Trophoblast cell (in vitro differentiated cells and primary cell): ENCODE measurements around the gene NOS3.
A peak's percentile ranks its signal among the peaks of the same experiment; 100 is the strongest.

ENCODE experiments used
- DNase-seq, 2 donors: peaks; one replicate each; pipeline ENCODE4 v3.0.0-alpha.2; 2016
- H2AFZ ChIP-seq: 2 replicates; pipeline ENCODE4 v1.6.1; 2013; ENCODE audit warnings: low read length, moderate library complexity, mild to moderate bottlenecking; ENCODE audit not compliant: insufficient read depth, poor library complexity
- H2AK5ac ChIP-seq: 2 replicates; pipeline ENCODE4 v1.6.1; 2013; ENCODE audit warnings: mild to moderate bottlenecking, low read length
- H2BK120ac ChIP-seq: 2 replicates; pipeline ENCODE4 v1.6.1; 2013; ENCODE audit warnings: low read length, mild to moderate bottlenecking, moderate library complexity; ENCODE audit not compliant: insufficient read depth, poor library complexity
- H2BK12ac ChIP-seq: 2 replicates; pipeline ENCODE4 v1.6.1; 2013; ENCODE audit warnings: mild to moderate bottlenecking, low read length, moderate library complexity
- H2BK5ac ChIP-seq: 2 replicates; pipeline ENCODE4 v1.6.1; 2013; ENCODE audit warnings: low read length, low read depth, moderate library complexity, mild to moderate bottlenecking; ENCODE audit not compliant: poor library complexity
- H3K14ac ChIP-seq: 2 replicates; pipeline ENCODE4 v1.6.1; 2013; ENCODE audit warnings: mild to moderate bottlenecking, low read length
- H3K18ac ChIP-seq: 2 replicates; pipeline ENCODE4 v1.6.1; 2013; ENCODE audit warnings: mild to moderate bottlenecking, low read length
- H3K23ac ChIP-seq: 2 replicates; pipeline ENCODE4 v1.6.1; 2013; ENCODE audit warnings: low read length
- H3K27ac ChIP-seq: 2 replicates; pipeline ENCODE4 v1.5.1; 2013; ENCODE audit warnings: low read depth, mild to moderate bottlenecking, inconsistent platforms, low read length, moderate library complexity
- H3K27me3 ChIP-seq: 2 replicates; pipeline ENCODE4 v1.6.1; 2013; ENCODE audit warnings: inconsistent platforms, mild to moderate bottlenecking, low read length, moderate library complexity; ENCODE audit not compliant: insufficient read depth
- H3K36me3 ChIP-seq, 2 experiments: 1 replicate in 1 of 2; 2 replicates in 1 of 2; pipeline ENCODE4 v1.6.1; 2013; ENCODE audit warnings: low read length in 2 of 2, mild to moderate bottlenecking in 2 of 2, moderate library complexity in 1 of 2; ENCODE audit not compliant: insufficient read depth in 2 of 2, control insufficient read depth in 1 of 2
- H3K4ac ChIP-seq: 2 replicates; pipeline ENCODE4 v1.6.1; 2013; ENCODE audit warnings: low read depth, mild to moderate bottlenecking, low read length, moderate library complexity
- H3K4me1 ChIP-seq, 2 experiments: 1 replicate in 1 of 2; 2 replicates in 1 of 2; pipeline ENCODE4 v1.6.1; 2013; ENCODE audit warnings: low read length in 2 of 2, mild to moderate bottlenecking in 2 of 2, moderate library complexity in 1 of 2; ENCODE audit not compliant: insufficient read depth in 2 of 2, control insufficient read depth in 1 of 2
- H3K4me2 ChIP-seq: 2 replicates; pipeline ENCODE4 v1.6.1; 2013; ENCODE audit warnings: inconsistent platforms, mild to moderate bottlenecking, low read length, moderate library complexity
- H3K4me3 ChIP-seq: 2 replicates; pipeline ENCODE4 v1.5.1; 2013; ENCODE audit warnings: mild to moderate bottlenecking, low read depth, low read length, inconsistent platforms
- H3K79me1 ChIP-seq: one replicate; pipeline ENCODE4 v1.6.1; 2013; ENCODE audit warnings: low read length
- H3K79me2 ChIP-seq: 2 replicates; pipeline ENCODE4 v1.6.1; 2013; ENCODE audit warnings: low read length, mild to moderate bottlenecking; ENCODE audit not compliant: control insufficient read depth, insufficient read depth, poor library complexity
- H3K9ac ChIP-seq: 2 replicates; pipeline ENCODE4 v1.6.1; 2013; ENCODE audit warnings: mild to moderate bottlenecking, low read length
- H3K9me3 ChIP-seq: 2 replicates; pipeline ENCODE4 v1.6.1; 2013; ENCODE audit warnings: low read depth, mild to moderate bottlenecking, control low read depth, inconsistent platforms, low read length; ENCODE audit not compliant: insufficient read depth
- H4K12ac ChIP-seq: 2 replicates; pipeline ENCODE4 v1.6.1; 2013; ENCODE audit warnings: low read depth, mild to moderate bottlenecking, low read length, moderate library complexity
- H4K8ac ChIP-seq: 2 replicates; pipeline ENCODE4 v1.6.1; 2013; ENCODE audit warnings: low read depth, mild to moderate bottlenecking, low read length, moderate library complexity
- H4K91ac ChIP-seq: one replicate; pipeline ENCODE4 v1.6.1; 2013; ENCODE audit warnings: low read depth, mild to moderate bottlenecking, low read length, moderate library complexity
- WGBS: extraction: QIAGEN DNeasy Blood & Tissue Kit; methylation state at CpG from one replicate; pipeline ENCODE4 v1.1.7; 2013; ENCODE audit warnings: missing lambda C conversion rate; ENCODE audit not compliant: insufficient read length, insufficient coverage; ENCODE audit errors: extremely low coverage; 5-methylcytosine and 5-hydroxymethylcytosine counted together

The NOS3 gene

DNA sequence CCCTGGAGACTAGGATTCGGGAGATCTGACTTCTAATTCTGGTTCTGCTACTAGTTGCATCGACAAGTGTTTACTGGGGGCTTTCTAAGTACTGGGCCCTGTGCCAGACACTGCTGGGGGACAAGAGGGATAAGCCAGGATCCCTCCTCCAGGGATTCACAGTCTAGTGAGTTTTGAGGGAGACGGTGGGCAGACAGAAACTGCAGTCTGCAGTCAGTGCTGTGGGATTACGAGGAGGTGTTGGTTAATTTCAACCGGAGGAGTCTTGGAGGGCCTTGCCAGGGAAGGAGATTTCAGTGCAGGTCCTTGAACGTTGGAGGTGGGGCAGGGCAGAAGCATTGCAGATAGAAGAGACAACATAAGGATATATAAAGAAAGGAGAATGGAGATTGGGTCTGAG is 9.2 kb upstream of the NOS3 start:
- Histone ChIP-seq H3K4ac (no peak overlapping the region), H3K4me3 (no peak overlapping the region), H2BK5ac (no peak overlapping the region), H3K79me2 (no peaks in the 10 kb centered on the region), H3K36me3 (no peaks in the 10 kb centered on the region), H4K91ac (no peak overlapping the region), H3K9me3 (peaks cover 2% of the 10 kb centered on the region), H3K79me1 (no peaks in the 10 kb centered on the region), H4K12ac (no peak overlapping the region), H2AFZ (no peak overlapping the region), H3K23ac (no peak overlapping the region), H2AK5ac (no peak overlapping the region), H3K4me2 (no peak overlapping the region), H3K14ac (no peak overlapping the region), H3K4me1 (peaks cover 7% of the 10 kb centered on the region in 2 experiments), H2BK120ac (no peak overlapping the region), H3K27ac (no peak overlapping the region), H3K18ac (no peak overlapping the region), H3K9ac (no peak overlapping the region), H3K27me3 (peaks cover 34% of the 10 kb centered on the region), H2BK12ac (no peak overlapping the region), H4K8ac (no peak overlapping the region)
- WGBS, result no CpG with 5 or more reads among the region's 6 CpGs
- DNase-seq, result no peak

DNA sequence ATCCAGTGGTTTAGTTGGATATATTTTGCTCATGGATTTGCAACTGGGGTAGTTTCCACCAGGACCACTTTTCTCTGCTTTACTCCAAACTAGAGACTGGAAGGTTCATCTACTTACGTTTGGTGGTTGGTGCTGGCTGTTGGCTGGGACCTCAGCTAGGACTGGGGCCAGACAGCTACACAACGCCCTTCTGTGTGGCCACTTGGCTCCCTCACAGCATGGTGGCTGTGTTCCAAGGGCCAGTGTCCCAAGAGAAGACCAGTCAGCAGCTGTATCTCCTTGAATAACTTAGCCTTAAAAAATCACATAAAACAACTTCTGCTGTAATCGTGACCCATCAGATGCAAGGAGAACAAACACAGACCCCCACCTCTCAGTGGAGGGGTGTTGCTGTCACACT is 8.5 kb upstream of the NOS3 start:
- no peak overlapping the region for H4K8ac ChIP-seq
- no CpG with 5 or more reads among the region's 3 CpGs for WGBS
- no peaks in the 10 kb centered on the region for H3K36me3 ChIP-seq

DNA sequence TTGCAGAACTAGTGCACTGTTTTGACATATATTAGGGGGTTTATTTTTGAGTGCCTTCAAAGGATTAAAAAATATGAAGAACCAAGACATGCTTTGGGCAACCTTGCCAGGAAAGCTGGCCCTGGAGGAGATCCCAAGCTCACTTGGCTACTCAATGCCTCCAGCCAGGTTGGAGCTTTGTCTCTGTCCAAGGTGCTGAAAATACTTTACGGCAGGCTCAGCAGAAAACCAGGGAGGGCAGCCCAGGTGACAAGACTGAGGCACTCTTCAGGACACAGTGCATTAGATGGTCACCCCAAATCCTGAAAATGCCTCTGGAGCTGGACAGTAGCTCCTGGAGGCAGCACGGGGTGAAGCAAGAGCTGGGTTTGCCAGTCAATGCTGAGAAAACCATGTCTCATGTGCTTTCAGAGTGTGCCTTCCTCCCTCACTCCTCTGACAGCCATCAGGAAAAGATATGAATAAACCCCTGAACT is 6.9 kb upstream of the NOS3 start:
- Histone ChIP-seq H3K9ac (no peak overlapping the region), H3K4ac (no peak overlapping the region), H3K9me3 (peaks cover 2% of the 10 kb centered on the region), H3K14ac (no peak overlapping the region), H3K4me2 (no peak overlapping the region), H3K18ac (no peak overlapping the region), H3K79me2 (no peaks in the 10 kb centered on the region), H3K27ac (no peak overlapping the region), H3K27me3 (peaks cover 16% of the 10 kb centered on the region), H3K36me3 (no peaks in the 10 kb centered on the region), H2BK12ac (no peak overlapping the region), H4K8ac (no peak overlapping the region), H4K12ac (no peak overlapping the region), H3K4me3 (no peak overlapping the region), H3K4me1 (peaks cover under 1 to 1% of the 10 kb centered on the region in 2 experiments), H3K79me1 (no peaks in the 10 kb centered on the region), H4K91ac (no peak overlapping the region), H3K23ac (no peak overlapping the region), H2BK120ac (no peak overlapping the region), H2AK5ac (no peak overlapping the region), H2BK5ac (no peak overlapping the region), H2AFZ (no peak overlapping the region)
- WGBS, result no CpG with 5 or more reads among the region's 2 CpGs
- peak in 1 of 2 donors; percentile 77 for DNase-seq

More for the DNA sequence above, 8.5 kb upstream of the NOS3 start:
- Histone ChIP-seq H3K4me3 (no peak overlapping the region), H3K9ac (no peak overlapping the region), H3K4ac (no peak overlapping the region), H3K18ac (no peak overlapping the region), H3K4me2 (no peak overlapping the region), H3K14ac (no peak overlapping the region), H3K27ac (no peak overlapping the region), H3K23ac (no peak overlapping the region), H3K4me1 (peaks cover 7% of the 10 kb centered on the region in 2 experiments), H3K79me2 (no peaks in the 10 kb centered on the region), H4K12ac (no peak overlapping the region), H2BK5ac (no peak overlapping the region), H3K9me3 (peaks cover 2% of the 10 kb centered on the region), H4K91ac (no peak overlapping the region), H3K79me1 (no peaks in the 10 kb centered on the region), H2AFZ (no peak overlapping the region), H3K27me3 (peaks cover 27% of the 10 kb centered on the region), H2BK12ac (no peak overlapping the region), H2AK5ac (no peak overlapping the region), H2BK120ac (no peak overlapping the region)
- no peak for DNase-seq

DNA sequence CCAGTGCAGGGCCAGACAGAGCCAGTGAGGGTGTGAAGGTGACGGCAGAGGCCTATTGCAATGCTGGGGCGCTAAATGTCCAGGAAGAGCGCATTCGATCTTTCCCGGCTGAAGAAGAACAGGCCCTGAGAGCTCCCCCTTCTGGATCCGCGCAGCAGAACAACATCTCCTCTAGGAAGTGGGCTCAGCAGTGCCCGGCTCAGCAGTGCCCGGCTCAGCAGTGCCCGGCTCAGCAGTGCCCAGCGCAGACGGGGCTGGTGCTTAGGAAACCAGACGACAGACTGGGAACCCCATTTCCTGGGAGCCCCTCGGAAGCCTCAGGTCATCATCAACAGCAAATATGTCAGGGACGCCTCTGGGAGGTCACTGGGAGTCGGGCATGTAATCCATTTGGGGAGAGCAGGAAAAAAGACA is 4.7 kb upstream of the NOS3 start:
- H2AK5ac ChIP-seq, result no peak overlapping the region

More for the DNA sequence above, 4.7 kb upstream of the NOS3 start:
- H3K4me3 ChIP-seq, result no peak overlapping the region
- no peak overlapping the region for H4K91ac ChIP-seq
- H3K4ac ChIP-seq, result no peak overlapping the region
- H3K23ac ChIP-seq, result no peak overlapping the region
- H3K79me1 ChIP-seq, result no peaks in the 10 kb centered on the region
- WGBS, result no CpG with 5 or more reads among the region's 16 CpGs
- no peak overlapping the region for H3K9ac ChIP-seq
- no peak overlapping the region for H3K18ac ChIP-seq
- no peak overlapping the region for H2BK5ac ChIP-seq
- H2BK12ac ChIP-seq, result no peak overlapping the region
- H2AFZ ChIP-seq, result no peak overlapping the region
- peaks cover 11% of the 10 kb centered on the region for H3K9me3 ChIP-seq
- H3K79me2 ChIP-seq, result no peaks in the 10 kb centered on the region
- no peak overlapping the region for H4K12ac ChIP-seq
- H2BK120ac ChIP-seq, result no peak overlapping the region
- peak; percentile 21 to 51 for DNase-seq
- no peak overlapping the region for H3K4me2 ChIP-seq
- H3K14ac ChIP-seq, result no peak overlapping the region
- no peaks in the 10 kb centered on the region for H3K4me1 ChIP-seq
- H3K27me3 ChIP-seq, result no peaks in the 10 kb centered on the region
- no peaks in the 10 kb centered on the region for H3K36me3 ChIP-seq
- no peak overlapping the region for H3K27ac ChIP-seq
- H4K8ac ChIP-seq, result no peak overlapping the region
